ENCODE results near the gene PPP2R3C.
"Not testable (repeated sequence)": the region's sequence is repeated elsewhere in the genome, so short reads cannot be mapped to it uniquely, and the experiment has no call there.

PPP2R3C gene

GRCh38 chr14:35043046-35043445, 78.7 kb downstream of the PPP2R3C start:
- Histone ChIP-seq H3K9me3 (ENCODE audit: insufficient read depth, low read length) (no peaks in the 10 kb centered on the region), H3K9ac (ENCODE audit: insufficient read length, low read depth) (no peak overlapping the region), H3K36me3 (ENCODE audit: insufficient read depth, insufficient read length, low read length) (peaks cover 2% of the 10 kb centered on the region), H3K4me1 (ENCODE audit: insufficient read depth, insufficient read length) (no peaks in the 10 kb centered on the region), H3K4me3 (ENCODE audit: insufficient read length, low read depth) (no peak overlapping the region), H3K27me3 (ENCODE audit: insufficient read depth, insufficient read length) (no peaks in the 10 kb centered on the region)
- TF ChIP-seq SUZ12 (IDR thresholded peaks at IDR 0.05; ENCODE audit: extremely low read depth, insufficient read depth, insufficient read length) (no peak), YY1 (IDR thresholded peaks at IDR 0.05; ENCODE audit: insufficient read depth, insufficient read length) (no peak), ZNF274 (IDR thresholded peaks at IDR 0.05; ENCODE audit: low read depth, low read length) (no peak)
- no peak for DNase-seq (ENCODE audit: low read depth, low spot score)

- Histone ChIP-seq H3K9ac (ENCODE audit: insufficient read length, low read depth) (no peak overlapping the region), H3K4me1 (ENCODE audit: insufficient read depth, insufficient read length) (no peaks in the 10 kb centered on the region), H3K9me3 (ENCODE audit: insufficient read depth, low read length) (no peaks in the 10 kb centered on the region), H3K4me3 (ENCODE audit: insufficient read length, low read depth) (no peak overlapping the region), H3K36me3 (ENCODE audit: insufficient read depth, insufficient read length, low read length) (no peaks in the 10 kb centered on the region), H3K27me3 (ENCODE audit: insufficient read depth, insufficient read length) (no peaks in the 10 kb centered on the region)
- TF ChIP-seq YY1 (IDR thresholded peaks at IDR 0.05; ENCODE audit: insufficient read depth, insufficient read length) (no peak), ZNF274 (IDR thresholded peaks at IDR 0.05; ENCODE audit: low read depth, low read length) (no peak), SUZ12 (IDR thresholded peaks at IDR 0.05; ENCODE audit: extremely low read depth, insufficient read depth, insufficient read length) (no peak)
- no peak for DNase-seq (ENCODE audit: low read depth, low spot score)
These were observed 79.2 kb downstream of the PPP2R3C start for GRCh38 chr14:35042632-35043031.

- not testable (repeated sequence) for H3K36me3 ChIP-seq (ENCODE audit: insufficient read depth, insufficient read length, low read length); H3K4me3 ChIP-seq (ENCODE audit: insufficient read length, low read depth); H3K27me3 ChIP-seq (ENCODE audit: insufficient read depth, insufficient read length); H3K4me1 ChIP-seq (ENCODE audit: insufficient read depth, insufficient read length); DNase-seq (ENCODE audit: low read depth, low spot score); H3K9ac ChIP-seq (ENCODE audit: insufficient read length, low read depth)
- peaks cover 15% of the 10 kb centered on the region; the same call in 1 of the 2 replicates for H3K9me3 ChIP-seq (ENCODE audit: insufficient read depth, low read length)
These were observed 83.5 kb downstream of the PPP2R3C start for GRCh38 chr14:35038312-35038711.
